ENCODE data around the gene GALNT7. TPM values are rescaled to one million over a fixed set of nuclear protein-coding genes. Genes with fewer than 3 reads are reported as not detected.

The GALNT7 gene
- total and polyA plus RNA-seq, 2 of the 13 experiments (the other 11 are each of a cell fraction or from before 2014, with no cell fraction given), result 0.08 to 0.13 TPM

- TF ChIP-seq ZNF709 (CRISPR knock-in tag; IDR thresholded peaks at IDR 0.05), result 0 out of 2 replicates have a peak, but pooled peaks have one; percentile 54
- no peak for TF ChIP-seq IKZF5 (CRISPR knock-in tag; IDR thresholded peaks at IDR 0.05)
- TF ChIP-seq ZNF614 (CRISPR knock-in tag; IDR thresholded peaks at IDR 0.05; ENCODE audit: borderline replicate concordance), result peak; percentile 66; the same call in 1 of the 2 replicates
- peak; percentile 24; the same call in 1 of the 2 replicates for TF ChIP-seq ARNTL (CRISPR knock-in tag; IDR thresholded peaks at IDR 0.05)
- TF ChIP-seq SMAD3 (CRISPR knock-in tag; IDR thresholded peaks at IDR 0.05), result peak; percentile 92
- peak; percentile 72 for TF ChIP-seq KMT2B (CRISPR knock-in tag; IDR thresholded peaks at IDR 0.05)
- peak; percentile 94 for TF ChIP-seq ZMYM2 (CRISPR knock-in tag; IDR thresholded peaks at IDR 0.05)
- TF ChIP-seq ZNF574 (CRISPR knock-in tag; IDR thresholded peaks at IDR 0.05), result peak; percentile 49; the same call in 1 of the 2 replicates
- no peak; the same call in 1 of the 2 replicates for TF ChIP-seq ZNF160 (CRISPR knock-in tag; IDR thresholded peaks at IDR 0.05)
- TF ChIP-seq MTERF4 (CRISPR knock-in tag; IDR thresholded peaks at IDR 0.05), result no peak
- TF ChIP-seq RAD21 (CRISPR knock-in tag; IDR thresholded peaks at IDR 0.05), result 0 out of 2 replicates have a peak, but pooled peaks have one; percentile 17
- TF ChIP-seq ZBTB34 (CRISPR knock-in tag; IDR thresholded peaks at IDR 0.05), result peak; percentile 95
- TF ChIP-seq SSRP1 (CRISPR knock-in tag; IDR thresholded peaks at IDR 0.05), result no peak
- no peak for TF ChIP-seq ZNF101 (CRISPR knock-in tag; IDR thresholded peaks at IDR 0.05; ENCODE audit: borderline replicate concordance, low read depth)
- peak; percentile 81; the same call in 1 of the 2 replicates for TF ChIP-seq HNF1B (CRISPR knock-in tag; IDR thresholded peaks at IDR 0.05)
- no peak for TF ChIP-seq ZNF296 (CRISPR knock-in tag; conservative IDR thresholded peaks at IDR 0.05)
- TF ChIP-seq ZNF354B (CRISPR knock-in tag; IDR thresholded peaks at IDR 0.05), result peak; percentile 99
- peak; percentile 70; the same call in 1 of the 2 replicates for TF ChIP-seq ZNF788 (CRISPR knock-in tag; IDR thresholded peaks at IDR 0.05; ENCODE audit: borderline replicate concordance)
- 0 out of 2 replicates have a peak, but pooled peaks have one; percentile 47 for TF ChIP-seq CAMTA2 (CRISPR knock-in tag; IDR thresholded peaks at IDR 0.05; ENCODE audit: borderline replicate concordance)
Observed at GRCh38 chr4:173334085-173334890, 165.7 kb downstream of the GALNT7 start, which contains the start of gene HMGB2 (continued).

Measured in HepG2 (cell line).